ENCODE results near the gene CYFIP1.

GRCh38 chr15:22939652-22940061 lies 40.5 kb downstream of the CYFIP1 start:
- TF ChIP-seq CTCF (IDR thresholded peaks at IDR 0.05; ENCODE audit: insufficient read depth, low read depth, low read length) (no peak), EZH2 (IDR thresholded peaks at IDR 0.05; ENCODE audit: insufficient read depth, low read length) (no peak)

Measured in astrocyte (in vitro differentiated cells and primary cell).